Mucosa of rectum (tissue), 2 donors: ENCODE measurements around the gene SORCS2.

Experiments
- H3K27ac ChIP-seq, 2 donors: one replicate each; pipeline ENCODE4 v1.7.0; 2013; ENCODE audit warnings: inconsistent platforms in 2 of 2, low read depth in 2 of 2, low read length in 2 of 2
- H3K27me3 ChIP-seq, 2 donors: one replicate each; pipeline ENCODE4 v1.7.0; 2013; ENCODE audit warnings: low read length in 2 of 2; ENCODE audit not compliant: control insufficient read depth in 2 of 2, insufficient read depth in 2 of 2
- H3K36me3 ChIP-seq, 2 donors: one replicate each; pipeline ENCODE4 v1.7.0; 2013; ENCODE audit warnings: low read length in 2 of 2; ENCODE audit not compliant: control insufficient read depth in 2 of 2, insufficient read depth in 2 of 2
- H3K4me1 ChIP-seq, 2 donors: one replicate each; pipeline ENCODE4 v1.7.0; 2013; ENCODE audit warnings: low read length in 2 of 2, mild to moderate bottlenecking in 1 of 2; ENCODE audit not compliant: control insufficient read depth in 2 of 2, insufficient read depth in 2 of 2
- H3K4me3 ChIP-seq, 2 donors: one replicate each; pipeline ENCODE4 v1.7.0; 2013; ENCODE audit warnings: low read length in 2 of 2
- H3K9ac ChIP-seq, 2 donors: one replicate each; pipeline ENCODE4 v1.7.0; 2013; ENCODE audit warnings: low read length in 2 of 2, low read depth in 1 of 2, mild to moderate bottlenecking in 1 of 2
- H3K9me3 ChIP-seq, 2 donors: one replicate each; pipeline ENCODE4 v1.7.0; 2013; ENCODE audit warnings: low read length in 2 of 2; ENCODE audit not compliant: control insufficient read depth in 2 of 2
- donor health status: healthy.
- donor health status: Normal muscosa, but diverticular disease.

The SORCS2 gene

DNA sequence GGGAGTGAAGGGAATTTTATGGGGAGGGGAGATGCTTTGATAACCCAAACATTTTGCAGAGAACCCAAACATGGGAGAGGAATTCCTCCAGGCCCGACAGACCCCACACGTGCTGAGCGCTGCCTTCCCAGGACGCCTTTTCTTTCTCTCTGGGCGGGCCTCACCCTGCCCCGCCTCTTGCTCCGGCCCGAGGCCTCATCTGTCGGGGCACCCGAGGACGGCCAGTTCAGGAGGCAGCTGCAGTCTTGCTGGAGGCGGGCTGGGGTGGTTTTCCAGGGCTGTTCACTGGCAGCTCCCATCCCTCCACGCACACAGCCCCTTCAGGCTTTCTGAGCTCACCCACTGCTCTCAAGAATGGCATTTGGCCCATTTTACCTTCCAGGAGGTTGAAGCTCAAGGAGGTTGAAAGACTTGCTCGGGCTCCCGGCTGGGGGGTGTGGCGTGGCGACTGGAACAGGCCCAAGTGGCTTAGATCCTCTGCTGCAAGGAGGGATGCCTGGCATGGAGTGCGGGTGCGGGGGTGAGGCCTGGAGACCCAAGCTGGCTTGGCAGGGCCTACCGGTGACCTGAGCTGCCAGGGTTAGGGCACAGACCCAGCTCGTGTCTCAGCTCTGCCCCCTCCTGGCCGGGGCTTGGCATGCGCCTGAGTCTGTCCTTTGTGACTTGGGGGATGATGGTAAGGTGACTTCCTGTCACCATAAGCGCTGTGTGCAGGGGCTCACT is 143.2 kb downstream of the SORCS2 start:
- Histone ChIP-seq H3K4me1 (peaks cover 0 to 3% of the 10 kb centered on the region in 2 donors), H3K27ac (no peak overlapping the region), H3K9ac (no peak overlapping the region), H3K9me3 (no peaks in the 10 kb centered on the region), H3K4me3 (no peak overlapping the region), H3K27me3 (no peaks in the 10 kb centered on the region), H3K36me3 (no peaks in the 10 kb centered on the region)

DNA sequence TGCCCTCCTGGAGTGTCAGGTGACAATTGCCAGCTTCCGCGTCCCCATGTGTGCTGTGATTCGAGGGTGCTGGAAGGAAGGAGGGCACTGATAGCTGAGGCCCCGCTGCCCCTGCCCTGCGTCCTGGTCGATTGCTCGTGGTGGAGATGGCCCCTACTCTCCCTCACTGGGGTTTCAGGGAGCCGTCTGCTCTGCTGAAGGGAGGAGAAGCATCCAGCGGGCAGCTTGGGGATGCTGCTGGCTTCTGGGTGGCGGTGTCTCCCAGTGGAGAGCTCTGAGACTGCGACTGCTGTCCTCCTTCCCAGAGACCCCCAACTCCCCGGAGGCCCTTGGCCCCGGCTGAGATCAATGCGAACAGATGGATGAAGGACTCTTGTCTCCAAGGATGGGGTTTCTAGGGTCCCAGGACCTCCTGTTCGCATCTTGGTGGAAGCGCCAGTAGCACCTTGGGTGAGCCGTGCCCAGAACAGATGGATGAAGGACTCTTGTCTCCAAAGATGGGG is 143.8 kb downstream of the SORCS2 start:
- Histone ChIP-seq H3K4me1 (peaks cover 0 to 3% of the 10 kb centered on the region in 2 donors), H3K9ac (no peak overlapping the region), H3K9me3 (no peaks in the 10 kb centered on the region), H3K27me3 (no peaks in the 10 kb centered on the region), H3K4me3 (no peak overlapping the region), H3K27ac (no peak overlapping the region), H3K36me3 (no peaks in the 10 kb centered on the region)

DNA sequence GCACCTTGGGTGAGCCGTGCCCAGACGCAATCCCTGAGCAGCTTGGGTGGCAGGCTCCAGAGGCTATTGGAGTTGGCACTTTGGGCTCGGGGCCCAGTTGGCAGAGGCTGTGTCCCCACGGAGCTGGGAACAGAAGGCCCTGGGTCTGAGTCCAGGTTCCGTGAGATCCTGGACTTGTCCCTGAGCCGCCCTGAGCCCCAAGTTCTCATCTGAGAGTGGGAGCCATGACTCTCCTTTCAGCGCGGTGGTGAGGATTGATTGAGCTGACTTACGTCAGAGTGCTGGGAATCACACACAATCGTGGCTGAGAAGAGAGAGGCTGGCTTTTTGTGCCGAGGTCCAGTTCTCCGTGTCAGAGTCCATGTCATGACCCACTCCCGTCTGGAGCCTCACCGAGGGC is 144.4 kb downstream of the SORCS2 start:
- Histone ChIP-seq H3K9me3 (no peaks in the 10 kb centered on the region), H3K9ac (no peak overlapping the region), H3K4me1 (peaks cover 0 to 3% of the 10 kb centered on the region in 2 donors), H3K4me3 (no peak overlapping the region), H3K27me3 (no peaks in the 10 kb centered on the region), H3K27ac (no peak overlapping the region), H3K36me3 (no peaks in the 10 kb centered on the region)

DNA sequence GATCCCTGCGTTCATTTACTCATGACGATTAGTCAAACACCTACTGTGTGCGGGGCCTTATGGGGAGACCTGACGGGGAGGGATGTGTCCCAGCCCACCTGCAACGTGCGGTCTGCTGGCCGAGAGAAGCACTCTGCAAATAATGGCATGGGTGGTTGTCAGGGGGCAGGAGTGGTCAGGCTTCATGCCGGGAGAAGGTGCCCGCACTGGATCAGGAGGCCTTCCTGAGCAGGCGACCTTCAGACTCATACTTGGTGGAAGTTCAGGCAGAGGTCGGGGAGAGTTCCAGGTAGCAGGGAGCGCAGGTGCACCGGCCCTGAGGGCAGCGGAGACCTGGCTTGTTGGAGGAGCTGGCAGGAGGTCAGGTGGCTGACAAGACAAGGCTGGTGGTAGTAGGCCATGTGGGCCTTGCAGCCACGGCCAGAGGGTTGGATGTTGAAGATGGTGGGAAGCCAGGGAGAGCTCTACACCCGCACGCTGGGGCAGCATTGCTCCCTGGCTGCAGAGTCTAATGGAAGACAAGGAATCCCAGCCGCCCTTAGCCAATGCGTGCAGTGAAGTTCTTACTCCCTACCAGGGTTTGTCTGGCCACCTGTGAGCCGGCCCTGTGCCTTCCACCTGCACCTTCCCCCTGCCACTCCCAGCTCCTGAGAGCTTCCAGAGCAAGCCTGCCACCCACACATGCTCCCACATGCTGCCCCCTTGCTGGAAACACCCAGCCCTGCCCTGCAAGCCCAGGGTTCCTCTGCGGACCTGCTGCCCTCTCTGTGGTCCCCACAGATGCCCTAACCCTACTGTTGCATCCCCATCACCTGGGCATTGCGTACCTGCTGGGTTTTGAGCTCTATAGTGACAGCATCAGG is 145.1 kb downstream of the SORCS2 start:
- no peak overlapping the region for H3K9ac ChIP-seq
- H3K4me1 ChIP-seq: peaks cover 0 to 3% of the 10 kb centered on the region in 2 donors
- H3K36me3 ChIP-seq: no peaks in the 10 kb centered on the region
- H3K4me3 ChIP-seq: no peak overlapping the region
- no peaks in the 10 kb centered on the region for H3K27me3 ChIP-seq
- no peak overlapping the region for H3K27ac ChIP-seq
- H3K9me3 ChIP-seq: no peaks in the 10 kb centered on the region

DNA sequence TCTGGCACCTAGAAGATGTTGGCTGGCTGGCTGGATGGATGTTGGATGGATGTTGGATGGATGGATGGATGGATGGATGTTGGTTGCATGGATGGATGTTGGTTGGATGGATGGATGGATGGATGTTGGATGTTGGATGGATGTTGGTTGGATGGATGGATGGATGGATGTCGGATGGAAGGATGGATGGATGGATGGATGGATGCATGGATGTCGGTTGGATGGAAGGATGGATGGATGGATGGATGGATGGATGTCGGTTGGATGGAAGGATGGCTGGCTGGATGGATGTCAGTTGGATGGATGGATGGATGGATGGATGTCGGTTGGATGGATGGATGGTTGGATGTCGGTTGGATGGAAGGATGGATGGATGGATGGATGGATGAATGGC is 145.7 kb downstream of the SORCS2 start:
- no peaks in the 10 kb centered on the region for H3K36me3 ChIP-seq
- H3K9ac ChIP-seq: no peak overlapping the region
- H3K4me3 ChIP-seq: no peak overlapping the region
- no peaks in the 10 kb centered on the region for H3K9me3 ChIP-seq
- H3K4me1 ChIP-seq: peaks cover 0 to 2% of the 10 kb centered on the region in 2 donors
- no peak overlapping the region for H3K27ac ChIP-seq
- no peaks in the 10 kb centered on the region for H3K27me3 ChIP-seq

DNA sequence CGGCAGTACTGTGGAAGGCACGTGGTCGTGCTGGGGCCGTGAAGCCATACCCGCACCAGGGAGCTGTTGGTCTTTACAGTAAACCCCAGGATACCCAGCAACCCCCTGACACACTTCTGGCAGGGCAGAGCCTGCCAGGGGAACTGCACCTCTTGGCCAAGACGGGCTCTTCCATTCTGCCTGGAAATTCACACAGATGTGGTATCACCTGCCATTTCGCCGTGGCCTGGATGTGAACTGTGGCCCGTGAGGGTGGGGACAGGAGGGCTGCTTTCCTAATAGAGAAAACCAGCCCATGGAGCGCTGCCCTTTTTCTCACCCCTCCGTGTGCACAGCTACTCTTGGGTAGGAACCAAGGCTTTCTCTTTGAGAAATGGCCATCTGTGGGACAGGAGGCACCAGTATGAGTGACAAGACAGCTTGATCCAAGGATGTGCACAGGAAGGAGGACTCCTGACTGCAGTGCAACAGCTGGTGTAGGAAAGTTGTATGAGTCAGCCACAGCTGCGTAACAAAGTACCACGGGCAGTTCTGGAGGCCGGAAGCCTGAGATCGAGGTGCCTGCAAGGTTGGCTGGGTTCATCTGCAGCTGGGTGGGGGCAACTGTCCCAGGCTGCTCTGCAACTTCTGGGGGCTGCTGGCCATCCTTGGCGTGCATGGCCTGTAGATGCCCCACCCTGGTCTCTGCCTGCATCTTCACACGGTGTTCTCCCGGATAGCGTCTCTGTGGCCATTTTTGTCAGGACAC is 146.7 kb downstream of the SORCS2 start:
- Histone ChIP-seq H3K9me3 (no peaks in the 10 kb centered on the region), H3K4me1 (no peaks in the 10 kb centered on the region), H3K27me3 (no peaks in the 10 kb centered on the region)

DNA sequence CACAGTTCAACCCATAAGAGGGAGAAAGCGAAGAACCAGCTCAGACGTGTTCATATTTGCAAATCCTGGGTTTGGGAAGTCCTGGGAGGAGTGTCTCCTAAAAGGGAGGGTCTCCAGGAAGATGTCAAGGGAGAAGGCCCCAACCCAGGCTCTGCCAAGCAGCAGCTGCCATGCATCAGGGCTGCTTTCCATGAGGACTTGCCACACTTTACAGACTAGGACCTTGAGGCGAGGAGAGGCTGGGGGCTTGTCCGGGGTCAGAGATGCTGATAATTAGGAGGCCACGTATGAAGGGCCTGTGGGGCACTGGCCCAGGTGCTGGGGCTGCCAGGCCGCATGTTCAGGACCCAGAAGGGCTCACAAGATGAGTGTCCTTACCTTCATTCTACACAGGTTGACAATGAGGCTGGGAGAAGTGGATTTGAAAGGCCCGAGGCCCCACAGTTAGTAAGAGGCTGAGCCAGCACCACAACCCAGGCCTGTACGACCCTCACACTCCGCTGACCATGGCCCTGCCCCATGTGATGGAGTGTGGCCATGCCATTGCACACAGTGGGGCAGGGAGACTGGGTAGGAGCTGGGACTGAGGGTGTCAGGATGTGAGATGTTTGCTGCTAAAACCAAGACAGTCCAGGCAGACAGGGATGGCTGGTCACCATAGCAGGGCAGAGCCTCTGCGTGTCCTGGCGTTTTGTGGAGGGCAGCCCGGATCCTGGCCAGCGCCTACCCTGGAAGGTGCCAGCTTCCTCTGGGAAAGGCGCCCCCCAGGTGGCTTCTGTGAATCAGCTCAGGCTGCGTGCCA is 147.6 kb downstream of the SORCS2 start:
- no peaks in the 10 kb centered on the region for H3K9me3 ChIP-seq
- H3K9ac ChIP-seq: no peak overlapping the region
- H3K36me3 ChIP-seq: no peaks in the 10 kb centered on the region
- H3K27ac ChIP-seq: no peak overlapping the region
- H3K4me1 ChIP-seq: no peaks in the 10 kb centered on the region
- no peak overlapping the region for H3K4me3 ChIP-seq
- H3K27me3 ChIP-seq: no peaks in the 10 kb centered on the region

More for the DNA sequence above, 146.7 kb downstream of the SORCS2 start:
- Histone ChIP-seq H3K4me3 (no peak overlapping the region), H3K9ac (no peak overlapping the region), H3K36me3 (no peaks in the 10 kb centered on the region), H3K27ac (no peak overlapping the region)

DNA sequence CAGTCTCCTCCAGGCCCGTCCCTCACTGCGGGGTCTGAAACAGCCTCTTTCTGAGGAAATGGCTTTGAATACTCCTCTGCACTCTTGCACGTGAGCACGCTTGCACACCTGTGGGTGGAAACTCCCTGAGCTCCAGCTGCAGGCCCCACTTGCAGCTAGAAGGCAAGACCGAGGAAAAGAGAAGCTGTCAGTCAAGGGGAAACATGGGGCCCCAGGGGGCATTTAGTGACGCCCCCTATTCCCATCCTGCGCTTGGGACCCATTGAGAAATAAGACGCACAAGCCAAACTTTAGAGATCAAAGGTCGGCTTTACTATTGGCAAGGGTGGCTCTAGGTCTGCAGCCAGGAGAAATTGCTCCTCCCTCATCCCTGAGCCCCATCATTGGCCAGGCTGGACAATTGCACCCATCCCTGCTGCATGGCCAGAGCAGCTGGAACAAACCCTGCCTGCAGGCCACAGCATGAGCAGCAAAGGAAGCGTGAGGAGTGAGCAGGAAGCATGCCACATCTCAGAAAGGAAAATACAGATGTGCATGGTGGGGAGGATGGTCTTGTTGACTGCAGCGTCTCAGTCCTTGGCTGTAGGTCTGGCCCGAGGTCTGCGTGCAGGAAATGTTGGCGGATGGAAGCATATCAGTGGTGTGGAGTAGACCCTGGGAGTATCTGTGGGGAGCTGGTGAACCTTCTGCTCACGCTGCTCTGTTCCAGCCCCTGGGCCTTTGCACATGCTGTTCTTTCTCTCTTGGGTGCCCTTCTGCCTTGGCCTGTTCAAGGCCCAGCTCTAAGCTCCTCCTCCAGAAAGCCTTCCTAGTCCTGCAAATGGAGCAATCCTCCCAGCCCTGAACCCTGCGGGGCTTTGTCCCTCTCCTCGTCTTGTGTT is 148.5 kb downstream of the SORCS2 start:
- H3K36me3 ChIP-seq: no peaks in the 10 kb centered on the region
- no peak overlapping the region for H3K27ac ChIP-seq
- H3K4me1 ChIP-seq: no peaks in the 10 kb centered on the region
- H3K9me3 ChIP-seq: no peaks in the 10 kb centered on the region
- no peak overlapping the region for H3K4me3 ChIP-seq
- no peaks in the 10 kb centered on the region for H3K27me3 ChIP-seq
- no peak overlapping the region for H3K9ac ChIP-seq
